Hematopoietic multipotent progenitor cell treated with erythropoietin and hydrocortisone succinate and interleukin-3 and kit ligand, for 6 days (in vitro differentiated cells): ENCODE results near the gene NPTN.

Experiments used
- DNase-seq: peaks from one replicate; pipeline ENCODE4 v3.0.0-alpha.2; 2015

Gene NPTN

GRCh38 chr15:73631915-73632669 is 1.1 kb downstream of the NPTN start:
- peak; percentile 63 for DNase-seq

GRCh38 chr15:73630921-73631362 is 2.2 kb downstream of the NPTN start:
- peak; percentile 15 for DNase-seq

GRCh38 chr15:73629798-73630429 is 3.3 kb downstream of the NPTN start:
- DNase-seq = no peak

GRCh38 chr15:73628976-73629797 is 4.0 kb downstream of the NPTN start:
- peak; percentile 43 for DNase-seq

- no peak for DNase-seq
Observed at GRCh38 chr15:73628102-73628501, 5.1 kb downstream of the NPTN start.

- DNase-seq = no peak
Observed at GRCh38 chr15:73626072-73626471, 7.1 kb downstream of the NPTN start.

- no peak for DNase-seq
Observed at GRCh38 chr15:73624530-73624929, 8.7 kb downstream of the NPTN start.

- DNase-seq = no peak
Observed at GRCh38 chr15:73621286-73621826, 11.8 kb downstream of the NPTN start.

GRCh38 chr15:73620078-73620477 is 13.1 kb downstream of the NPTN start:
- DNase-seq = no peak

GRCh38 chr15:73617913-73618312 is 15.3 kb downstream of the NPTN start:
- DNase-seq = no peak

GRCh38 chr15:73617301-73617831 is 15.8 kb downstream of the NPTN start:
- no peak for DNase-seq

GRCh38 chr15:73608941-73609340 is 24.2 kb downstream of the NPTN start:
- no peak for DNase-seq

- no peak for DNase-seq
Observed at GRCh38 chr15:73608475-73608874, 24.7 kb downstream of the NPTN start.

GRCh38 chr15:73607843-73608242 is 25.3 kb downstream of the NPTN start:
- no peak for DNase-seq

GRCh38 chr15:73607405-73607804 is 25.8 kb downstream of the NPTN start:
- no peak for DNase-seq

- no peak for DNase-seq
Observed at GRCh38 chr15:73605759-73606436, 27.3 kb downstream of the NPTN start.

GRCh38 chr15:73604477-73604876 is 28.7 kb downstream of the NPTN start:
- DNase-seq = no peak

- DNase-seq = no peak
Observed at GRCh38 chr15:73602992-73603391, 30.2 kb downstream of the NPTN start.

- DNase-seq = no peak
Observed at GRCh38 chr15:73602446-73602843, 30.7 kb downstream of the NPTN start.

GRCh38 chr15:73601451-73602445 is 31.4 kb downstream of the NPTN start:
- peak; percentile 24 for DNase-seq
